Esophagus squamous epithelium (tissue), 5 donors: ENCODE data around the gene HOXA13. TPM values are rescaled to one million over a fixed set of nuclear protein-coding genes. Genes with fewer than 3 reads are reported as not detected.

Experiments
- DNase-seq: peaks from one replicate; lab custom pipeline; 2025; lab: John Stamatoyannopoulos, UW
- H3K27ac ChIP-seq, 4 donors: fragments of 200-600 bp; sonication (generic); one replicate each; pipeline ENCODE4 v1.5.1; 2016 to 2019; ENCODE audit warnings: mild to moderate bottlenecking in 1 of 4
- H3K27me3 ChIP-seq, 4 donors: fragments of 200-600 bp; sonication (generic); 1 replicate in 3 of 4; 2 replicates in 1 of 4; pipeline versions ENCODE4 v1.5.1 to v1.6.0; 2017 to 2021; ENCODE audit warnings: antibody characterized with exemption in 1 of 4
- H3K36me3 ChIP-seq, 3 donors: fragments of 200-600 bp; sonication (generic); one replicate each; pipeline ENCODE4 v1.5.1; 2016 to 2019
- H3K4me1 ChIP-seq, 3 donors: fragments of 200-600 bp; sonication (generic); one replicate each; pipeline ENCODE4 v1.5.1; 2017 to 2019
- H3K4me3 ChIP-seq, 4 donors: fragments of 200-600 bp; sonication (generic); 1 replicate in 3 of 4; 2 replicates in 1 of 4; pipeline ENCODE4 v1.5.1; 2016 to 2019; ENCODE audit warnings: mild to moderate bottlenecking in 2 of 4, moderate library complexity in 1 of 4
- H3K9me3 ChIP-seq, 3 donors: fragments of 200-600 bp; sonication (generic); one replicate each; pipeline ENCODE4 v1.5.1; 2016 to 2019
- CTCF ChIP-seq, 6 experiments: fragments of 450-650 bp in 4 of 6; fragments of 200-600 bp in 2 of 6; sonication (generic) in 2 of 6; IDR thresholded peaks; one replicate each; pipeline ENCODE4 v1.5.1; 2016 to 2019; ENCODE audit warnings: antibody characterized with exemption in 6 of 6, mild to moderate bottlenecking in 4 of 6, moderate library complexity in 4 of 6
- POLR2A ChIP-seq, 4 donors: fragments of 450-650 bp; IDR thresholded peaks; one replicate each; pipeline ENCODE4 v1.6.1; 2017; ENCODE audit warnings: antibody characterized with exemption in 4 of 4, mild to moderate bottlenecking in 4 of 4, moderate library complexity in 3 of 4
- WGBS, 2 donors: methylation state at CpG; one replicate each; pipeline ENCODE4 v1.1.5; 2018; 5-methylcytosine and 5-hydroxymethylcytosine counted together
- intact Hi-C: fragments of 100-400 bp; cut with DNase I; formaldehyde crosslinking; loops from one replicate; pipeline ENCODE4 v1.15.0; 2022
- total RNA-seq, 4 donors: library from RNA; depleted of rRNA; stranded (reverse); fragments of >200 nt; gene quantifications; one replicate each; pipeline ENCODE4 v1.1.0, GENCODE V29; 2016
- donor health status: DM: yes; HTN: yes; CAD: no.

Gene HOXA13
- total RNA-seq, 4 donors from 2014 or later: not detected

DNA sequence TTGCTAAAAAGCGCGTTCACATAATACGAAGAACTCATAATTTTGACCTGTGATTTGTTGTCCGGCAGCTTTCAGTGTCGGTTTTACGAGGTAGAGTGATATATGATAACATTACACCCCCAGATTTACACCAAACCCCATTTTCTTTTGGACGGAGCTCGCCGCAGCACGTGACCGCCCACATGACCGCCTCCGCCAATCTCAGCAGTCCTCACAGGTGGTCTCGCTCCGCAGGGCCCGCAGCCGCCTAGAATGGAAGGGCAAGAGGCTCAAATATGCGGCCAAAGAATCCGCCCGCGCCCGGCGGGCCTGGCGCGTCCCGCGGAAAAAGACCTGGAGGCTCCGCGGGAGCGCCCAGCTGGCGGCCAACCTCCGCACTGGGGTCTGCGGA is 43.4 kb downstream of the HOXA13 start, which contains the start of gene HOXA7:
Gene HOXA7 (minus strand): TSS at position 168 of the 391 bp plus-strand sequence. CDS start 130 bp downstream, at position 38.
- TF ChIP-seq CTCF (IDR thresholded peaks at IDR 0.05) (no peak), POLR2A (IDR thresholded peaks at IDR 0.05) (no peak)
- Histone ChIP-seq H3K4me1 (peaks cover 35 to 77% (median 36%) of the 10 kb centered on the region in 3 donors), H3K36me3 (no peaks in the 10 kb centered on the region), H3K27me3 (peaks cover 19 to 99% (median 70%) of the 10 kb centered on the region in 4 donors), H3K9me3 (no peaks in the 10 kb centered on the region), H3K27ac (peak within 1 kb of the TSS in 3 of 4 donors; percentile 6 to 71 (median 66)), H3K4me3 (peak within 1 kb of the TSS; percentile 28 to 65 (median 44))
- intact Hi-C loops: no loop called here
- no peak for DNase-seq
- WGBS, 2 donors: 0 to 2% methylated on average over 6 to 13 of the region's 33 CpGs

- Histone ChIP-seq H3K4me3 (peak overlapping the region; percentile 28 to 65 (median 44)), H3K9me3 (no peaks in the 10 kb centered on the region), H3K4me1 (peaks cover 30 to 77% (median 36%) of the 10 kb centered on the region in 3 donors), H3K27ac (peak overlapping the region in 3 of 4 donors; percentile 6 to 71 (median 66)), H3K27me3 (peaks cover 19 to 99% (median 73%) of the 10 kb centered on the region in 4 donors), H3K36me3 (no peaks in the 10 kb centered on the region)
- intact Hi-C loops: no loop called here
- no peak for DNase-seq
- no peak for TF ChIP-seq CTCF (IDR thresholded peaks at IDR 0.05)
- TF ChIP-seq POLR2A (IDR thresholded peaks at IDR 0.05): no peak
- 2 to 3% methylated on average over 40 to 48 of the region's 63 CpGs for WGBS, 2 donors
Measured at GRCh38 chr7:27155816-27156507, 43.9 kb downstream of the HOXA13 start.

GRCh38 chr7:27154901-27155815 is 44.7 kb downstream of the HOXA13 start:
- no peaks in the 10 kb centered on the region for H3K36me3 ChIP-seq
- H3K4me1 ChIP-seq: peaks cover 26 to 77% (median 35%) of the 10 kb centered on the region in 3 donors
- no peaks in the 10 kb centered on the region for H3K9me3 ChIP-seq
- H3K4me3 ChIP-seq: peak overlapping the region in 3 of 4 donors; percentile 28 to 65 (median 51)
- no peak for TF ChIP-seq CTCF (IDR thresholded peaks at IDR 0.05)
- peak overlapping the region in 1 of 4 donors; percentile 71 for H3K27ac ChIP-seq
- DNase-seq: no peak
- intact Hi-C loops: loop anchor here (5.0 kb wide), 1 partner anchor 663 kb away; no protein-coding TSS in a partner anchor
- H3K27me3 ChIP-seq: peaks cover 19 to 100% (median 72%) of the 10 kb centered on the region in 4 donors
- 6 to 7% methylated on average over 29 to 39 of the region's 48 CpGs for WGBS, 2 donors

DNA sequence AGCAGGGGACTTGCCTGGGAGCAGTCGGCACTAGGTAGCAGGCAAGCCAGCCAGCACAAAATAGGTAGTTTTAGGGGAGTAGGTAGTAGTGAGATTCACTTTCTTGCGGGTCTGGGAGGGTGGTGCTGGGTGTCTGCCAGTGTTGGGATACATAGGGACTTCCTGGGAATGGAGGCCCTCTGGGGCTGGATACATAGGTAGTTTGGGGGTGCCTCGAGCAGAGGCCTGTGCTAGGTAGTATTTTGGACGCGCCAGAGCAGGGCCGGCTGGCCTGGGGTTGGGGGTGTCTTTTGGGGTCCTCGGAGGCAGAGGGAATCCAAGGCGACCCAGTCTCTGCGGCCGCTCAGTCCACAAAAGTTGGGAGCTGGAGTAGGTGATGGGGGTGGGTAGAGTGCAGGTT is 45.5 kb downstream of the HOXA13 start:
- no peak overlapping the region for H3K27ac ChIP-seq
- no peak overlapping the region for H3K4me3 ChIP-seq
- peaks cover 22 to 76% (median 33%) of the 10 kb centered on the region in 3 donors for H3K4me1 ChIP-seq
- intact Hi-C loops: loop anchor here (5.0 kb wide), 1 partner anchor 662 kb away; no protein-coding TSS in a partner anchor
- TF ChIP-seq POLR2A (IDR thresholded peaks at IDR 0.05) (no peak), CTCF (IDR thresholded peaks at IDR 0.05) (no peak)
- H3K9me3 ChIP-seq: no peaks in the 10 kb centered on the region
- no peaks in the 10 kb centered on the region for H3K36me3 ChIP-seq
- DNase-seq: no peak
- peaks cover 18 to 100% (median 66%) of the 10 kb centered on the region in 4 donors for H3K27me3 ChIP-seq
- WGBS, 2 donors: 57 to 64% methylated on average over 10 of the region's 10 CpGs
